Measurements from ENCODE around the gene MFNG.

MFNG gene

DNA sequence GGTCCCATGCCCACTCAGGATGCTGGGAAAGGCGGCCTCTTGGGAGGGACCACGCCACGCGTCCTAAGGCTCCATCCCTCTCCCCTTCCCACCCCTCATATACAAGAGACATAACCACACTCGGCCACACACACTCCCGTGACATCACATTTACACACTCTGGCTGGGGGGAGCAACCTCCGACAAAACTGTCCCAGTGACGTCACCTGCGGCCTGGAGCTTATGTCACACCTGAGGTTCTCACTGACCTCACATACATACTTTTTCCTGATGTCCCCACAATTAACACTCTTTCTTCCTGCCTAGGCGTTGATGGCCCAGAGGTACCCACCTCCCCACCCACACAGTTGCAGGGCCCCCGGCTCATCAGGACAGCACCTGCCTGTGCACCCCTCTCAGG is 60.8 kb downstream of the MFNG start:
- no peak for DNase-seq (ENCODE audit: low spot score)

GRCh38 chr22:37423283-37423682 is 62.9 kb downstream of the MFNG start:
- DNase-seq (ENCODE audit: low spot score) = no peak

DNA sequence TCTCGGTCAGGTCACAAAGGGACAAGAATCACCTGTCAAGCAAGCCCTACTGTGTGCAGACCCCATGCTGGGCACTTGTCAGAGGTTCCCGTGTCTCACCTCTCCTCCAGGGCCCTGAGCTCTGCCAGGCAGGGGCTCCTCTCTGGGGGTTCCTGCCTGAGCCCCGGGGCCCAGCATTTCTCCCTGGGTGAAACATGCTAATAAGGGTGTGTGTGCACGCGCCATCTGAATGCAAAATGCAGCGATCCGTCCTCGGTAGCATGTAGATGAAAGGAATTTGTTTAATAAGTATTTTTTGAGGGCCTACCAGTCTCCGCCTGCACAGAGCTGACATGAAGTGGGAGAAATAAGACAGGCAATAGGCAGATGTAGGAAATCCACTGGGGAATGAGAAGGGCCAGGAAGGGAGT is 64.7 kb downstream of the MFNG start:
- no peak for DNase-seq (ENCODE audit: low spot score)

DNA sequence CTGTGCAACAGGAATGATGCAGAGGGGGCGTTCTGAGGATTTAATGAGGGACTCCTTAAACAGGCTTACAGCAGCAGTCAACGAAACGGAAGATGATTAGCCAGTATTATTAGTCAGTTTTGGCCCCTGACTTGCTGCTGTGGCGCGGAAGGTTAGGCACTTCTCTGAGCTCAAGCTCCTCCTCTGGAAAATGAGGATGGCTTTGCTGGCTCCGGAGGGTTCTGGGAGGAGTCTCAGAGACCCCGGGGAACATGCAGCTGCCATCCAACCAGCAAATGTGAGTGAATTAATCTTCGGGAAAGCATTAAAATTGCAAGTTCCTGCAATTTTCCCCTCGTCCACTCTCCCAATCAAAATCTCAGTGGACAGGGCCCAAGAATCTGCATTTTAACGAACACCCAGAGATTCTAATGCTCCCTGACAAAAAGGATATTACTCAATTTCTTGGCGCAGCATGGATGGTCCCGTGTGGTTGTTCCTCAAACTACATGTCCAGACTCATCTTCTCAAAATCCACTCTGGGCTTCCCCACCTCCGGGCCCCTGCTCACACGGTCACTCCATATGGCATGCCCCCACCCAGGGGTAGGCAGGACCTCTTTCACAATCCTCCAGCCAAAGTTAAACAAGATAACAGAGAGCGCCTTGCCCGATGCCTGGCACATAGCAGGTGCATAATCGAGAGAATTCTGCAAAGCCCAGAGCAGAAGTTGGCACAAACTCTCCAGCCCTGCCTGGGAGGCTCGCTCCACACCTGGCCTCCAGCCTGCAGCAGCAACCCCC is 65.3 kb downstream of the MFNG start:
- DNase-seq (ENCODE audit: low spot score) = no peak

DNA sequence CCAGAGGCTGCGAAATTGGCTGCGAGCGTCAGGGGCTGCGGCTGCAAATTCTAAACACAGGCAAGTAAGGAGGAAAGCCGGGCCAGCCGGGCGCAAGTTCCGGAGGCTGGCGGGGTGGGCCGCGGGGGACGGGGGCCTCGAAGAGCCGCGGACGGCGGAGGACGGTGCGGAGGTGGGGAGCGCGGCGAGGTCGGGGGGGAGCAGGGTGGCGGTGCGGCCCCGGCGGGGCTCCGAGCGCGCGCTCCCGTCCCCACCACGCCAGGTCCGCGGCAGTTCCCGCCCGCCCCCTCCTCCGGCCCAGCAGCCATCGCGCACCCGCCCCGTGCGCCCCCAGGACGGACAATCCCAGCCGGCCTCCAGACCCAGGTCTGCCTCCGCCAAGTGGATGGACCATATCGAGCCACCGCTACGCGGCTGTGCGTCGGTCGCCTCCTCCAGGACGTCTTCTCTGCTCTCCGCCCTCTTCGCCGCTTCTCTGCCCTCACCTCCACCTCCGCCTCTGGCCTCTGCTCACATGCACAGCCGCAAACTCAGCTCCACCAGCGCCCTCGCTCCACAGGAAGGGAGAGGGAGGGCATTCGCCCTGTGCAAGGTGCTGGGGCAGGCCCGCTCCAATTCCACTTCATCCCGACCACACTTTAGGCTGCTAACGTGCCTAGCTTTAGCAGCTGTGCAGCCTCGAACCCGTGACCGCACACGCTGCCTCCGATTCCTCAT is 66.1 kb downstream of the MFNG start:
- DNase-seq (ENCODE audit: low spot score) = no peak

DNA sequence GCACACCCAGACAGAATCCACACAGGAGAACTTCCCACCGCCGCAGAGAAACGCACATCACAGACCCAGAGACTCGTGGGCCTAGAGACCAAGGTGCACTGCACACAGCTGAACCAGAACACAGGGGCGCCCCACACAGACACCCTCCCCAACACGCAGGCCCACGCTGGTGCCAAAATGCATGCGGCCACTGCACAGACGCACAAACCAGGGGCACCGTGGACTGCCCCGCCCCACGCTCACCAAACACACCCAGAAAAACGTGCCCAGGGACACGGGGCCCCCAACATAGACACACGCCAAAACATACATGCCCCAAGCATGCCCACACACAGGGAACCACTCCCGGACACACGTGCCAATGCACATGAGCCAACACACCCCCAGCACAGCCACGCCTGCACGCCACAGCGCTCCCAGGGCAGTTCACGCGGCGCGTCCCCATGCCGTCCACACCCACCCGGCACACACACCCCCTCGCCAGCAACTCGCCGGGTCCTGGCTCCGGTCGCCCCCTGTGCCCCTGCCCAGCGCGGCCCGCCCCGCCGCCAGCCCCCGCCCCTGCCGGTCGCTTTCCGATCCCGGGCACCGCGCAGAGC is 66.7 kb downstream of the MFNG start:
- DNase-seq (ENCODE audit: low spot score) = no peak
